IMR-90 (cell line): Measurements from ENCODE around the gene USP6NL. TPM values are rescaled to one million over a fixed set of nuclear protein-coding genes. Genes with fewer than 3 reads are reported as not detected.

Experiments used
- ATAC-seq: fragments of 200-7000 bp; cut with Tn5 transposase; 2 replicates; pipeline ENCODE4 v1.9.1; 2020; ENCODE audit warnings: low read depth, mild to moderate bottlenecking, moderate library complexity
- BruUV-seq: library from RNA; stranded (reverse); fragments of 400-500 nt; replicated peaks from 2 replicates; lab custom pipeline; 2021; lab: Mats Ljungman, UMichigan
- CTCF ChIA-PET: fragments of 300-600 bp; formaldehyde crosslinking; extraction: SDS; loops from one replicate; lab custom pipeline; 2021; ENCODE audit warnings: antibody characterized with exemption; lab: Yijun Ruan, JAX
- POLR2A ChIA-PET: fragments of 300-600 bp; sonication (Branson Sonifier 250); formaldehyde crosslinking; loops from one replicate; lab custom pipeline; 2022; ENCODE audit warnings: antibody characterized with exemption; ENCODE audit not compliant: unreplicated experiment; lab: Charles Lee
- DNase-seq: peaks from one replicate; pipeline ENCODE4 v3.0.0; 2013
- H2AFZ ChIP-seq: replicated peaks from 2 replicates; pipeline ENCODE3; 2013; ENCODE audit warnings: low read length, mild to moderate bottlenecking; ENCODE audit not compliant: poor library complexity
- H2AK5ac ChIP-seq: 2 replicates; pipeline ENCODE4 v1.6.1; 2013; ENCODE audit warnings: low read depth, low read length, inconsistent platforms
- H2AK9ac ChIP-seq: replicated peaks from 2 replicates; pipeline ENCODE3; 2013; ENCODE audit warnings: mild to moderate bottlenecking, low read depth, low read length, moderate library complexity; ENCODE audit not compliant: poor library complexity
- H2BK120ac ChIP-seq: 2 replicates; pipeline ENCODE4 v1.6.1; 2013; ENCODE audit warnings: low read depth, low read length, inconsistent platforms
- H2BK15ac ChIP-seq: 3 replicates; pipeline ENCODE4 v1.6.1; 2013; ENCODE audit warnings: low read depth, low read length, inconsistent platforms
- H2BK20ac ChIP-seq: 2 replicates; pipeline ENCODE4 v1.6.1; 2013; ENCODE audit warnings: low read depth, mild to moderate bottlenecking, inconsistent platforms, low read length, moderate library complexity
- H2BK5ac ChIP-seq: 2 replicates; pipeline ENCODE4 v1.6.1; 2013; ENCODE audit warnings: mild to moderate bottlenecking, low read depth, low read length, inconsistent platforms; ENCODE audit not compliant: poor library complexity, severe bottlenecking
- H3K14ac ChIP-seq: replicated peaks from 2 replicates; pipeline ENCODE4 v1.6.1; 2013; ENCODE audit warnings: low read depth, low read length, inconsistent platforms
- H3K18ac ChIP-seq: 2 replicates; pipeline ENCODE4 v1.6.1; 2013; ENCODE audit warnings: low read depth, low read length, control low read depth
- H3K23ac ChIP-seq: 2 replicates; pipeline ENCODE4 v1.6.1; 2013; ENCODE audit warnings: low read depth, low read length, inconsistent platforms
- H3K27ac ChIP-seq: 2 replicates; pipeline ENCODE4 v1.5.1; 2013; ENCODE audit warnings: mild to moderate bottlenecking, control low read depth, low read length; ENCODE audit not compliant: insufficient read depth
- H3K27me3 ChIP-seq: 2 replicates; pipeline ENCODE4 v1.6.1; 2013; ENCODE audit warnings: low read length; ENCODE audit not compliant: control insufficient read depth, insufficient read depth
- H3K36me3 ChIP-seq: 2 replicates; pipeline ENCODE4 v1.6.1; 2013; ENCODE audit warnings: low read length, mixed read lengths; ENCODE audit not compliant: control insufficient read depth, insufficient read depth
- H3K4ac ChIP-seq: 2 replicates; pipeline ENCODE4 v1.6.1; 2013; ENCODE audit warnings: low read depth, low read length, inconsistent platforms
- H3K4me1 ChIP-seq: 2 replicates; pipeline ENCODE4 v1.6.1; 2013; ENCODE audit warnings: low read length, mixed read lengths; ENCODE audit not compliant: control insufficient read depth, insufficient read depth
- H3K4me2 ChIP-seq: 2 replicates; pipeline ENCODE4 v1.6.1; 2013; ENCODE audit warnings: low read depth, mild to moderate bottlenecking, control low read depth, low read length, moderate library complexity
- H3K4me3 ChIP-seq: 2 replicates; pipeline ENCODE4 v1.5.1; 2013; ENCODE audit warnings: low read depth, mild to moderate bottlenecking, control low read depth, low read length, moderate library complexity; ENCODE audit not compliant: insufficient read depth
- H3K56ac ChIP-seq: 2 replicates; pipeline ENCODE4 v1.6.1; 2013; ENCODE audit warnings: low read length, inconsistent platforms; ENCODE audit not compliant: insufficient read depth; ENCODE audit errors: extremely low read depth
- H3K79me1 ChIP-seq, 2 experiments: 2 replicates each; pipeline ENCODE4 v1.6.1; 2013; ENCODE audit warnings: low read length in 2 of 2, inconsistent platforms in 1 of 2, low read depth in 1 of 2
- H3K9ac ChIP-seq: 2 replicates; pipeline ENCODE4 v1.6.1; 2013; ENCODE audit warnings: low read depth, low read length, control low read depth
- H3K9me1 ChIP-seq: 2 replicates; pipeline ENCODE4 v1.6.1; 2013; ENCODE audit warnings: low read length, inconsistent platforms; ENCODE audit not compliant: insufficient read depth
- H3K9me3 ChIP-seq: 2 replicates; pipeline ENCODE4 v1.6.1; 2013; ENCODE audit warnings: low read length; ENCODE audit not compliant: control insufficient read depth, insufficient read depth
- H4K20me1 ChIP-seq: 2 replicates; pipeline ENCODE4 v1.6.1; 2013; ENCODE audit warnings: low read length, inconsistent platforms; ENCODE audit not compliant: insufficient read depth
- H4K5ac ChIP-seq: 2 replicates; pipeline ENCODE4 v1.6.1; 2013; ENCODE audit warnings: mild to moderate bottlenecking, low read depth, low read length, control low read depth
- H4K8ac ChIP-seq, 2 experiments: 2 replicates each; pipeline ENCODE4 v1.6.1; 2013; ENCODE audit warnings: low read depth in 2 of 2, low read length in 2 of 2, control low read depth in 1 of 2, inconsistent platforms in 1 of 2
- H4K91ac ChIP-seq: 2 replicates; pipeline ENCODE4 v1.6.1; 2013; ENCODE audit warnings: low read depth, low read length, inconsistent platforms; ENCODE audit not compliant: insufficient read depth
- CHD1 ChIP-seq: IDR thresholded peaks from 2 replicates; pipeline ENCODE4 v1.6.1; 2012; ENCODE audit warnings: low read depth, low read length, improper control_type of control experiment
- FOS ChIP-seq: fragments of 150-350 bp; IDR thresholded peaks from 2 replicates; pipeline ENCODE4 v1.6.1; 2016; ENCODE audit warnings: low read depth, low read length
- POLR2A ChIP-seq: IDR thresholded peaks from 2 replicates; pipeline ENCODE4 v1.6.1; 2012; ENCODE audit warnings: mild to moderate bottlenecking, low read depth, low read length
- RCOR1 ChIP-seq: IDR thresholded peaks from 2 replicates; pipeline ENCODE4 v1.6.1; 2012; ENCODE audit warnings: mild to moderate bottlenecking, low read length, improper control_type of control experiment; ENCODE audit not compliant: insufficient replicate concordance
- RFX5 ChIP-seq: IDR thresholded peaks from 2 replicates; pipeline ENCODE4 v1.8.0; 2012; ENCODE audit warnings: low read depth, mild to moderate bottlenecking, low read length, moderate library complexity
- SMC3 ChIP-seq: fragments of 150-350 bp; IDR thresholded peaks from 2 replicates; pipeline ENCODE4 v1.6.1; 2016; ENCODE audit warnings: low read depth, mild to moderate bottlenecking, antibody characterized with exemption, low read length, moderate library complexity
- WGBS, 2 experiments: methylation state at CpG; one replicate each; pipeline versions ENCODE4 v1.1.5 to v1.1.7; 2013; ENCODE audit warnings: missing lambda C conversion rate in 2 of 2; ENCODE audit not compliant: insufficient read length in 1 of 2; ENCODE audit errors: extremely low coverage in 2 of 2; 5-methylcytosine and 5-hydroxymethylcytosine counted together
- dilution Hi-C: fragments of 300-500 bp; cut with HindIII; formaldehyde crosslinking; loops from one replicate; pipeline ENCODE4 v1.14.3; 2018; ENCODE audit warnings: low sequenced_read_pairs; ENCODE audit not compliant: unreplicated experiment
- in situ Hi-C: fragments of 300-500 bp; cut with MboI; formaldehyde crosslinking; loops from 3 replicates; pipeline ENCODE4 v1.14.3; 2019; ENCODE audit warnings: low sequenced_read_pairs, inconsistent platforms, mixed read lengths
- intact Hi-C: fragments of 100-400 bp; cut with micrococcal nuclease; formaldehyde crosslinking; loops from 2 replicates; pipeline ENCODE4 v1.10.0; 2022
- polyA plus RNA-seq, 3 experiments: library from polyadenylated mRNA; depleted of rRNA; stranded (reverse); fragments of >200 nt; gene quantifications; 2 replicates each; pipeline ENCODE4 v1.2.3, GENCODE V29; 2012; ENCODE audit warnings: low replicate concordance in 1 of 3
- total RNA-seq: library from RNA; depleted of rRNA; stranded (reverse); fragments of >200 nt; gene quantifications from 2 replicates; pipeline ENCODE4 v1.2.3, GENCODE V29; 2012

Gene USP6NL
- total and polyA plus RNA-seq, 2 of the 4 experiments (the other 2 are of a cell fraction): 7.8 to 9.1 TPM

GRCh38 chr10:11513727-11514126 lies 97.7 kb downstream of the USP6NL start (continued):
- TF ChIP-seq FOS (no peak), SMC3 (no peak)

GRCh38 chr10:11512596-11512995 lies 98.9 kb downstream of the USP6NL start:
- H3K4ac ChIP-seq: no peak overlapping the region
- no peak overlapping the region for H3K18ac ChIP-seq
- H3K4me3 ChIP-seq: no peak overlapping the region
- no peak overlapping the region for H3K4me2 ChIP-seq
- H2AFZ ChIP-seq: no peak overlapping the region
- H3K23ac ChIP-seq: no peak overlapping the region
- no peak overlapping the region for H3K9ac ChIP-seq
- POLR2A ChIA-PET: no interaction called here
- H3K79me1 ChIP-seq: no peaks in the 10 kb centered on the region
- H4K5ac ChIP-seq: no peak overlapping the region
- TF ChIP-seq RCOR1: no peak
- TF ChIP-seq RFX5: no peak
- TF ChIP-seq POLR2A: no peak
- TF ChIP-seq CHD1: no peak
- no peak overlapping the region for H2BK5ac ChIP-seq
- H4K20me1 ChIP-seq: no peaks in the 10 kb centered on the region
- H2AK9ac ChIP-seq: no peak overlapping the region
- in situ Hi-C loops (loop anchor here (10.0 kb wide), 1 partner anchor 242 kb away; no protein-coding TSS in a partner anchor), intact Hi-C loops (no loop called here), dilution Hi-C loops (no loop called here)
- no peak overlapping the region for H2BK20ac ChIP-seq
- H3K9me1 ChIP-seq: no peaks in the 10 kb centered on the region
- no peak overlapping the region for H2AK5ac ChIP-seq
- H3K4me1 ChIP-seq: no peaks in the 10 kb centered on the region
- H4K91ac ChIP-seq: no peak overlapping the region
- DNase-seq: no peak
- WGBS, 2 experiments: 95% methylated on average over 2 of the region's 3 CpGs; no CpG with 5 or more reads in 1 of the 2 experiments
- CTCF ChIA-PET: no interaction called here
- no peak overlapping the region for H2BK120ac ChIP-seq
- no peak overlapping the region for H3K14ac ChIP-seq
- H3K56ac ChIP-seq: no peak overlapping the region
- no peak for ATAC-seq
- H3K36me3 ChIP-seq: no peaks in the 10 kb centered on the region
- H3K27me3 ChIP-seq: no peaks in the 10 kb centered on the region
- BruUV-seq: no TSS peak
- H4K8ac ChIP-seq: no peak overlapping the region
- no peak overlapping the region for H3K27ac ChIP-seq
- H3K9me3 ChIP-seq: no peaks in the 10 kb centered on the region
- H2BK15ac ChIP-seq: no peak overlapping the region
